Measurements from ENCODE around the gene WFIKKN2. TPM values are rescaled to one million over a fixed set of nuclear protein-coding genes. Genes with fewer than 3 reads are reported as not detected.

Gene WFIKKN2
- total and polyA plus RNA-seq, 2 of the 4 experiments (the other 2 are of a cell fraction), result 0.02 TPM; not detected in 1

- peaks cover 11% of the 10 kb centered on the region for H3K27me3 ChIP-seq (ENCODE audit: control insufficient read depth, insufficient read depth, low read length)
- ATAC-seq (ENCODE audit: low read depth), result no peak
- no peak overlapping the region for H3K4me2 ChIP-seq (ENCODE audit: low read depth, low read length)
- no peak overlapping the region for H3K4ac ChIP-seq (ENCODE audit: low read depth, low read length)
- H2BK15ac ChIP-seq (ENCODE audit: low read depth, low read length), result no peak overlapping the region
- no peak for DNase-seq
- no peak overlapping the region for H2AK9ac ChIP-seq (replicated peaks; ENCODE audit: low read depth, low read length, poor library complexity)
- H2BK20ac ChIP-seq (ENCODE audit: low read depth, low read length), result no peak overlapping the region
- no peak overlapping the region for H4K91ac ChIP-seq (ENCODE audit: insufficient read depth, low read depth, low read length)
- dilution Hi-C loops (cut with HindIII; ENCODE audit: low sequenced_read_pairs, unreplicated experiment), result no loop called here
- in situ Hi-C loops (cut with MboI; ENCODE audit: low sequenced_read_pairs), result no loop called here
- POLR2A ChIA-PET (ENCODE audit: unreplicated experiment), result no interaction called here
- no peak overlapping the region; the same call in 1 of the 2 replicates for H3K56ac ChIP-seq (ENCODE audit: extremely low read depth, insufficient read depth, low read length)
- no peak overlapping the region for H2BK5ac ChIP-seq (ENCODE audit: low read depth, low read length, poor library complexity, severe bottlenecking)
- 0 out of 2 replicates have a peak, but pooled peaks cover 4% of the 10 kb centered on the region for H3K9me1 ChIP-seq (ENCODE audit: insufficient read depth, low read length)
- no peak overlapping the region for H4K8ac ChIP-seq (ENCODE audit: low read depth in 2 of 2, low read length in 2 of 2)
- H2BK120ac ChIP-seq (ENCODE audit: low read depth, low read length), result no peak overlapping the region
- no peaks in the 10 kb centered on the region for H3K9me3 ChIP-seq (ENCODE audit: control insufficient read depth, insufficient read depth, low read length)
- H3K9ac ChIP-seq (ENCODE audit: low read depth, low read length), result no peak overlapping the region
- no peak overlapping the region for H3K18ac ChIP-seq (ENCODE audit: low read depth, low read length)
- H2AK5ac ChIP-seq (ENCODE audit: low read depth, low read length), result no peak overlapping the region
- H3K14ac ChIP-seq (replicated peaks; ENCODE audit: low read depth, low read length), result no peak overlapping the region
- no peaks in the 10 kb centered on the region for H4K20me1 ChIP-seq (ENCODE audit: insufficient read depth, low read length)
- 84% methylated on average over 4 of the region's 6 CpGs; no CpG with 5 or more reads in 1 of the 2 experiments for WGBS, 2 experiments (ENCODE audit: extremely low coverage in 2 of 2, insufficient read length in 1 of 2)
- TF ChIP-seq POLR2A (IDR thresholded peaks at IDR 0.05; ENCODE audit: low read depth, low read length), result no peak
- no peak for TF ChIP-seq MXI1 (IDR thresholded peaks at IDR 0.05; ENCODE audit: borderline replicate concordance, low read depth, low read length)
- TF ChIP-seq CEBPB (IDR thresholded peaks at IDR 0.05; ENCODE audit: low read depth, low read length), result no peak
- TF ChIP-seq CHD1 (IDR thresholded peaks at IDR 0.05; ENCODE audit: low read depth, low read length), result no peak
- TF ChIP-seq RCOR1 (IDR thresholded peaks at IDR 0.05; ENCODE audit: insufficient replicate concordance, low read length), result no peak
- no peak overlapping the region for H3K27ac ChIP-seq (ENCODE audit: insufficient read depth, low read length)
- intact Hi-C loops (cut with micrococcal nuclease), result no loop called here
- no peak overlapping the region for H3K4me3 ChIP-seq (ENCODE audit: insufficient read depth, low read depth, low read length)
- BruUV-seq (replicated peaks), result no TSS peak
- no peak overlapping the region for H3K23ac ChIP-seq (ENCODE audit: low read depth, low read length)
- no peaks in the 10 kb centered on the region for H3K36me3 ChIP-seq (ENCODE audit: control insufficient read depth, insufficient read depth, low read length)
- H3K79me1 ChIP-seq (ENCODE audit: low read depth in 1 of 2, low read length in 2 of 2), result no peaks in the 10 kb centered on the region
- H2AFZ ChIP-seq (replicated peaks; ENCODE audit: low read length, poor library complexity), result no peak overlapping the region
- H4K5ac ChIP-seq (ENCODE audit: low read depth, low read length), result no peak overlapping the region
- CTCF ChIA-PET, result interaction anchor here (1.3 kb wide), 1 partner anchor 12 kb away, joined by 4 read pairs; no protein-coding TSS in a partner anchor
- H3K4me1 ChIP-seq (ENCODE audit: control insufficient read depth, insufficient read depth, low read length), result no peaks in the 10 kb centered on the region
Measured at GRCh38 chr17:50803676-50804075, 31.7 kb upstream of the WFIKKN2 start.

Data from IMR-90 (cell line).